Neural cell (in vitro differentiated cells): Measurements from ENCODE around the gene SPP1. TPM values are rescaled to one million over a fixed set of nuclear protein-coding genes. Genes with fewer than 3 reads are reported as not detected.

Source experiments
- H2AFZ ChIP-seq: fragments of 200-600, 300-800 bp; sonication (generic), shearing (Covaris generic); 2 replicates; pipeline ENCODE4 v1.6.0; 2014; ENCODE audit warnings: low read depth, mild to moderate bottlenecking, antibody characterized with exemption, low read length, moderate library complexity
- H3F3A ChIP-seq: fragments of 200-600 bp; shearing (Covaris generic); 2 replicates; pipeline ENCODE4 v1.6.1; 2016; ENCODE audit warnings: mild to moderate bottlenecking, moderate library complexity, mixed read lengths, antibody characterized with exemption, low read length; ENCODE audit not compliant: insufficient read depth, poor library complexity, severe bottlenecking
- H3K27ac ChIP-seq: fragments of 200-600, 300-800 bp; sonication (generic), shearing (Covaris generic); 2 replicates; pipeline ENCODE4 v1.5.1; 2014; ENCODE audit warnings: mild to moderate bottlenecking, low read length, moderate library complexity
- H3K27me3 ChIP-seq: fragments of 300-800, 200-600 bp; sonication (generic), shearing (Covaris generic); 2 replicates; pipeline ENCODE4 v1.6.0; 2014; ENCODE audit warnings: mild to moderate bottlenecking, low read depth, low read length, moderate library complexity; ENCODE audit not compliant: insufficient read depth
- H3K36me3 ChIP-seq: fragments of 300-800, 200-600 bp; sonication (generic), shearing (Covaris generic); 2 replicates; pipeline ENCODE4 v1.5.1; 2014; ENCODE audit warnings: mild to moderate bottlenecking, antibody characterized with exemption, low read length, moderate library complexity; ENCODE audit not compliant: insufficient read depth
- H3K4me2 ChIP-seq: fragments of 300-800, 200-600 bp; sonication (generic), shearing (Covaris generic); 2 replicates; pipeline ENCODE4 v1.6.0; 2014; ENCODE audit warnings: mild to moderate bottlenecking, low read length
- H3K4me3 ChIP-seq: fragments of 300-800, 200-600 bp; sonication (generic), shearing (Covaris generic); 2 replicates; pipeline ENCODE4 v1.5.1; 2014; ENCODE audit warnings: mild to moderate bottlenecking, low read length, moderate library complexity
- H3K79me2 ChIP-seq: fragments of 200-600 bp; shearing (Covaris generic); replicated peaks from 2 replicates; pipeline ENCODE4 v1.6.0; 2014; ENCODE audit warnings: mild to moderate bottlenecking, low read length, moderate library complexity; ENCODE audit not compliant: insufficient read depth
- H3K9ac ChIP-seq: fragments of 300-800, 200-600 bp; sonication (generic), shearing (Covaris generic); 2 replicates; pipeline ENCODE4 v1.6.1; 2016; ENCODE audit warnings: mild to moderate bottlenecking, low read length, mixed read lengths
- H3K9me2 ChIP-seq: fragments of 200-600 bp; shearing (Covaris generic); 2 replicates; pipeline ENCODE4 v1.6.1; 2016; ENCODE audit warnings: mild to moderate bottlenecking, low read length, mixed read lengths; ENCODE audit not compliant: insufficient read depth
- H3K9me3 ChIP-seq: fragments of 200-600, 300-800 bp; sonication (generic), shearing (Covaris generic); 2 replicates; pipeline ENCODE4 v1.6.1; 2016; ENCODE audit warnings: mild to moderate bottlenecking, mixed run types, low read length, moderate library complexity, mixed read lengths
- H4K20me1 ChIP-seq: fragments of 200-600 bp; shearing (Covaris generic); 2 replicates; pipeline ENCODE4 v1.6.1; 2016; ENCODE audit warnings: mild to moderate bottlenecking, mixed run types; ENCODE audit not compliant: insufficient read depth
- CTCF ChIP-seq: fragments of 450-650 bp; IDR thresholded peaks from 2 replicates; pipeline ENCODE4 v1.5.1; 2014; ENCODE audit warnings: antibody characterized with exemption, mild to moderate bottlenecking, moderate library complexity; ENCODE audit not compliant: poor library complexity, severe bottlenecking
- EP300 ChIP-seq: fragments of 450-650 bp; conservative IDR thresholded peaks from 2 replicates; pipeline ENCODE4 v1.6.1; 2014; ENCODE audit warnings: antibody characterized with exemption, mild to moderate bottlenecking, moderate library complexity; ENCODE audit not compliant: poor library complexity, severe bottlenecking
- EZH2 ChIP-seq: fragments of 200-600, 300-800 bp; shearing (Covaris generic), sonication (generic); IDR thresholded peaks from 2 replicates; pipeline ENCODE4 v1.6.1; 2014; ENCODE audit warnings: antibody characterized with exemption, low read length, borderline replicate concordance, mild to moderate bottlenecking; ENCODE audit not compliant: insufficient read depth, poor library complexity, severe bottlenecking
- MXI1 ChIP-seq: fragments of 450-650 bp; conservative IDR thresholded peaks from 2 replicates; pipeline ENCODE4 v1.6.1; 2014; ENCODE audit warnings: antibody characterized with exemption, mild to moderate bottlenecking; ENCODE audit not compliant: poor library complexity, severe bottlenecking
- POLR2AphosphoS5 ChIP-seq: IDR thresholded peaks from 2 replicates; pipeline ENCODE4 v1.6.1; 2012
- RAD21 ChIP-seq: fragments of 450-650 bp; conservative IDR thresholded peaks from 2 replicates; pipeline ENCODE4 v1.6.1; 2014; ENCODE audit warnings: antibody characterized with exemption, mild to moderate bottlenecking, moderate library complexity
- REST ChIP-seq: IDR thresholded peaks from 2 replicates; pipeline ENCODE4 v1.6.1; 2012; ENCODE audit warnings: borderline replicate concordance
- SMC3 ChIP-seq: fragments of 450-650 bp; conservative IDR thresholded peaks from 2 replicates; pipeline ENCODE4 v1.6.1; 2014; ENCODE audit warnings: antibody characterized with exemption, mild to moderate bottlenecking, moderate library complexity; ENCODE audit not compliant: poor library complexity
- TAF1 ChIP-seq: IDR thresholded peaks from 2 replicates; pipeline ENCODE4 v1.6.1; 2012; ENCODE audit warnings: low read depth
- polyA plus RNA-seq: library from polyadenylated mRNA; depleted of rRNA; stranded (reverse); fragments of >200 nt; gene quantifications from 2 replicates; pipeline ENCODE4 v1.2.3, GENCODE V29; 2014

SPP1 gene
- polyA plus RNA-seq, 1 donor from 2014 or later = 0.35 TPM

GRCh38 chr4:87956501-87956900 lies 19.0 kb upstream of the SPP1 start:
- Histone ChIP-seq H3K36me3 (no peaks in the 10 kb centered on the region), H2AFZ (no peak overlapping the region), H3K9me3 (no peaks in the 10 kb centered on the region), H3K27ac (no peak overlapping the region), H4K20me1 (no peaks in the 10 kb centered on the region), H3K9me2 (no peaks in the 10 kb centered on the region), H3K79me2 (no peaks in the 10 kb centered on the region), H3K4me3 (no peak overlapping the region), H3F3A (no peaks in the 10 kb centered on the region), H3K27me3 (no peaks in the 10 kb centered on the region), H3K4me2 (no peak overlapping the region), H3K9ac (no peak overlapping the region)
- TF ChIP-seq CTCF (no peak), SMC3 (no peak), TAF1 (no peak), EZH2 (no peak), EP300 (no peak), POLR2AphosphoS5 (no peak), RAD21 (no peak), MXI1 (no peak), REST (no peak)

- no peaks in the 10 kb centered on the region for H4K20me1 ChIP-seq
- H3K36me3 ChIP-seq = no peaks in the 10 kb centered on the region
- no peaks in the 10 kb centered on the region for H3K79me2 ChIP-seq
- H3K9ac ChIP-seq = no peak overlapping the region
- H3K27me3 ChIP-seq = no peaks in the 10 kb centered on the region
- no peaks in the 10 kb centered on the region for H3K9me2 ChIP-seq
- no peak overlapping the region for H3K4me3 ChIP-seq
- no peaks in the 10 kb centered on the region for H3K9me3 ChIP-seq
- H3F3A ChIP-seq = no peaks in the 10 kb centered on the region
- H3K27ac ChIP-seq = no peak overlapping the region
- no peak overlapping the region for H2AFZ ChIP-seq
- TF ChIP-seq SMC3 (no peak), MXI1 (no peak), REST (no peak), TAF1 (no peak), EP300 (no peak), CTCF (no peak), RAD21 (no peak), POLR2AphosphoS5 (no peak), EZH2 (no peak)
- H3K4me2 ChIP-seq = no peak overlapping the region
Observed at GRCh38 chr4:87957061-87957460, 18.5 kb upstream of the SPP1 start.
